Kidney epithelial cell (primary cell): Measurements from ENCODE around the gene POU3F1. TPM values are rescaled to one million over a fixed set of nuclear protein-coding genes. Genes with fewer than 3 reads are reported as not detected.

ENCODE experiments used
- DNase-seq: peaks from one replicate; pipeline ENCODE4 v3.0.0-alpha.2; 2010; ENCODE audit warnings: low read depth
- H3K27me3 ChIP-seq: 2 replicates; pipeline ENCODE4 v1.6.0; 2011; ENCODE audit warnings: low read length; ENCODE audit not compliant: control insufficient read depth, insufficient read depth
- H3K36me3 ChIP-seq: 2 replicates; pipeline ENCODE4 v1.5.1; 2011; ENCODE audit warnings: low read length; ENCODE audit not compliant: control insufficient read depth, insufficient read depth
- H3K4me3 ChIP-seq: 2 replicates; pipeline ENCODE4 v1.5.1; 2011; ENCODE audit warnings: low read depth, mild to moderate bottlenecking, control low read depth, low read length
- CTCF ChIP-seq: IDR thresholded peaks from 2 replicates; pipeline ENCODE4 v1.5.1; 2011; ENCODE audit warnings: mild to moderate bottlenecking, moderate library complexity, low read length, control low read depth, inconsistent platforms; ENCODE audit not compliant: insufficient read depth, poor library complexity, severe bottlenecking
- total RNA-seq: library from RNA; depleted of rRNA; stranded (reverse); fragments of >200 nt; gene quantifications from 2 replicates; pipeline ENCODE4 v1.2.3, GENCODE V29; 2015

Gene POU3F1
- total RNA-seq, 1 donor from 2014 or later = 0.08 TPM

DNA sequence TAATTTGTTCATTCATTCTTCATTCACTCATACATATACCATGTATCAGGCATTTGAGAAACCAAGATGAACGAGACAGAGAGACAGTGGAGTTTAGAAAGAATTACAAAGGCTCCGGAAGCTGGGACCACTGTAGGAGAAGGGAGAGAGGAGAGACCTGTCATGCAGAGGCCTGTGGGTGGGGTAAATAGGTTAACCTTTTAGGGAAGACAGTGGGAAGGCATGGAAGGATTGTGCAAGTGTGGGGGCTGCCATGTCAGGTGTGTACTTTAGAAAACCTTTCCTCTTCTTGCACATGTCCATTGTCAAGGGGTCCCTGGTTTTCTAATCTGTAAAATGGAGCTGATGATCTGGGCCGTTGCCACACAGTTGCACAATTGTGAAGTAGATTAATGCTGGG, 44.2 kb upstream of the POU3F1 start:
- no peak for TF ChIP-seq CTCF
- no peak for DNase-seq
- no peak overlapping the region for H3K4me3 ChIP-seq
- no peaks in the 10 kb centered on the region for H3K36me3 ChIP-seq
- peaks cover 28% of the 10 kb centered on the region for H3K27me3 ChIP-seq

DNA sequence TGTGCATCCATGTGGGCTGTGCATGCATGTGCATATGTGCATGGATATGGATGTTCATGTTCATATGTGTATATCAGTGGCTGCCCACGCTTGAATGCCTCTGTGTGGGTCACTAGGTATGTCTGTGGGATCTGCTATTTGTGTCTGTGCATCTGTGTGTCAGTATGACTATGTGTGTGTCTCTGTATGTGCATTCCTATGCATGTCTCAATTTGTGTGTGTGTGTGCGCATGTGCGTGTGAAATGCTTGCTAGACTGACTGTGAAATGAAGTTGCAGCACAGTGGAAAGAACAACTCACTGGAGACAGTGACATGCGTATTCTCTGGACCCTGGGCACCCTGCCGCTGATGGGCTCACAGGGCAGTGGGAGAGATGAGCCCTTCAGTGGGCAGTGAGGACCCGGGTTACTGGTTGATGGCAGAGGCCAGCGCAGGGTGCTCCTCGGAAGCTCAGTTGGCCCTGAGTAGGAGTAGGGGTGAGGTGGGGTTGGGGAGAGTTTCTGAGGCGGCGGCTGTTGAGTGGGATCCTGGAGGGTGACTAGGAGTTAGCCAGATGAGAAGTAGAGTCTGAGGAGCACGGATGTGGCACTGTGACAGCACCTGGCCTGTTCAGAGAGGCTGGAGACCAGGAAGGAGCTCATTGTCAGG, 43.2 kb upstream of the POU3F1 start:
- no peak for DNase-seq
- Histone ChIP-seq H3K36me3 (no peaks in the 10 kb centered on the region), H3K27me3 (peaks cover 28% of the 10 kb centered on the region), H3K4me3 (no peak overlapping the region)
- no peak for TF ChIP-seq CTCF

- no peak for TF ChIP-seq CTCF
- peaks cover 22% of the 10 kb centered on the region for H3K27me3 ChIP-seq
- DNase-seq = no peak
- H3K36me3 ChIP-seq = no peaks in the 10 kb centered on the region
- no peak overlapping the region for H3K4me3 ChIP-seq
Measured at GRCh38 chr1:38088791-38089190, 42.2 kb upstream of the POU3F1 start.

- peaks cover 20% of the 10 kb centered on the region for H3K27me3 ChIP-seq
- no peak for TF ChIP-seq CTCF
- no peak overlapping the region for H3K4me3 ChIP-seq
- H3K36me3 ChIP-seq = no peaks in the 10 kb centered on the region
- DNase-seq = no peak
Measured at GRCh38 chr1:38088366-38088765, 41.8 kb upstream of the POU3F1 start.

DNA sequence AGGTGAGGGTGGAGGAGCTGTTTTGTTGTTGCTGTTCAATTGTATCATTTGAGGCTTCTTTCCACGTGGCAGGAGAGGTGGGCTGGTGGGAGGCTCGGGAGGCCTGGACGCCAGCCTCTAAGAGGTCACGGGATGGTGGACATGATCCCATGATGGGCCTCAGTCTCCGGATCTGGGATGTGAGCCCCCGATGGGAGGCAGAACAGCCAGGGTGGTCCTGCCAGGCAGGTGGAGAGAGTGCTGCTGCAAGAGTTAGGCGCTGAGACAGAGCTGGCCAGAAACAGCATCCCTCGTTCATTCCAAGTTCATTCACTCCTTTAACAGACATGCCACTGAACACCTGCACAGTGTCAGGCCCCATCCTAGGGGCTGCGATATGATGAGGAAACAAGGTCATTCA, 41.1 kb upstream of the POU3F1 start:
- TF ChIP-seq CTCF = no peak
- Histone ChIP-seq H3K4me3 (no peak overlapping the region), H3K36me3 (no peaks in the 10 kb centered on the region), H3K27me3 (peaks cover 19% of the 10 kb centered on the region)
- DNase-seq = no peak

DNA sequence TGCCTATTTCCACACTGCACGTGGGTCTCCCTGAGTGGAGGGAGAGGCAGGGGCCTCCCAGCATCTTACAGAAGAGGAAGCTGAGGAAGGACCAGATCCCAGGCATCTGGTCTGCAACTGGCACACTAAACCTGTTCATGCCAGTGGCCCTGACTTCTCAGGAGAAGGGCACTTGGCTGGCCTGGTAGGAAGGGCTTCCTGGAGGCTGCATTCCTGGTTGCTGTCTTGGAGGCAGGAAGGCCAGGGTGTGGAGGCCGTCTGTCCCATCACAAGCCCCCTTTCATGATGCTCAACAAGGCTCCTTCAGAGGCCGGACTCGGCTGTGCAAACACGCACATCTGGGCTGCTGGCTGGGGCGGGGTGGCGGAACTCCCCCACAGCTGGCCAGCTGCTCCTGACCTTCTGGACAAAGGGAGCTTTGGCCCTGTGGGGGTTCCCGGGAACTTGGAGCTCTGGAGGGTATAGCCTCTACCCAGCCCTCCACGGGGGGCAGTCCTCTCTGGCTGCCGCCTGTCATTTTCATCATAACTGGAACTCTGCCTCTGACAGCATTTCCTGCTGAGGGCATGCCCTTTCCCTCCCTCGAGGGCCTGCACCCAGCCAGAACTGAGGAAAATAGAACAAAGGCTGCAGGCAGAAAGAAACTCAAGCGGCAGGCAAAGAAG, 39.2 kb upstream of the POU3F1 start:
- DNase-seq = no peak
- H3K27me3 ChIP-seq = peaks cover 14% of the 10 kb centered on the region
- no peak overlapping the region for H3K4me3 ChIP-seq
- no peak for TF ChIP-seq CTCF
- H3K36me3 ChIP-seq = no peaks in the 10 kb centered on the region
